ENCODE measurements around the gene SRGN. TPM values are rescaled to one million over a fixed set of nuclear protein-coding genes. Genes with fewer than 3 reads are reported as not detected.

Gene SRGN
- total RNA-seq, 6 donors from 2014 or later, result 96.4 to 326 (median 203) TPM

- H3K27me3 ChIP-seq, result no peaks in the 10 kb centered on the region
- H3K27ac ChIP-seq, result no peak overlapping the region
- WGBS, 2 donors, result 89 to 100% methylated on average over 1 of the region's 1 CpG
- peaks cover 0 to 7% (median 0%) of the 10 kb centered on the region in 4 donors for H3K36me3 ChIP-seq
- ATAC-seq (ENCODE audit: low FRiP score in 2 of 2) (no peak), DNase-seq (no peak)
- H3K4me3 ChIP-seq, result no peak overlapping the region
- H3K4me1 ChIP-seq, result peaks cover 0 to 15% (median 5%) of the 10 kb centered on the region in 4 donors
- H3K9me3 ChIP-seq, result no peaks in the 10 kb centered on the region
- TF ChIP-seq POLR2A (IDR thresholded peaks at IDR 0.05), result no peak
- TF ChIP-seq POLR2AphosphoS5 (IDR thresholded peaks at IDR 0.05), result no peak
- TF ChIP-seq EP300 (IDR thresholded peaks at IDR 0.05), result no peak
- TF ChIP-seq, protein P1, sequence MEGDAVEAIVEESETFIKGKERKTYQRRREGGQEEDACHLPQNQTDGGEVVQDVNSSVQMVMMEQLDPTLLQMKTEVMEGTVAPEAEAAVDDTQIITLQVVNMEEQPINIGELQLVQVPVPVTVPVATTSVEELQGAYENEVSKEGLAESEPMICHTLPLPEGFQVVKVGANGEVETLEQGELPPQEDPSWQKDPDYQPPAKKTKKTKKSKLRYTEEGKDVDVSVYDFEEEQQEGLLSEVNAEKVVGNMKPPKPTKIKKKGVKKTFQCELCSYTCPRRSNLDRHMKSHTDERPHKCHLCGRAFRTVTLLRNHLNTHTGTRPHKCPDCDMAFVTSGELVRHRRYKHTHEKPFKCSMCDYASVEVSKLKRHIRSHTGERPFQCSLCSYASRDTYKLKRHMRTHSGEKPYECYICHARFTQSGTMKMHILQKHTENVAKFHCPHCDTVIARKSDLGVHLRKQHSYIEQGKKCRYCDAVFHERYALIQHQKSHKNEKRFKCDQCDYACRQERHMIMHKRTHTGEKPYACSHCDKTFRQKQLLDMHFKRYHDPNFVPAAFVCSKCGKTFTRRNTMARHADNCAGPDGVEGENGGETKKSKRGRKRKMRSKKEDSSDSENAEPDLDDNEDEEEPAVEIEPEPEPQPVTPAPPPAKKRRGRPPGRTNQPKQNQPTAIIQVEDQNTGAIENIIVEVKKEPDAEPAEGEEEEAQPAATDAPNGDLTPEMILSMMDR (IDR thresholded peaks at IDR 0.05), result no peak
Observed at GRCh38 chr10:69145329-69145728, 57.4 kb downstream of the SRGN start.

GRCh38 chr10:69145864-69146263 lies 58.0 kb downstream of the SRGN start:
- WGBS, 2 donors, result 95 to 98% methylated on average over 8 of the region's 8 CpGs
- no peak overlapping the region for H3K4me3 ChIP-seq
- TF ChIP-seq, protein P1 (IDR thresholded peaks at IDR 0.05), result no peak
- no peak for TF ChIP-seq EP300 (IDR thresholded peaks at IDR 0.05)
- no peak for TF ChIP-seq POLR2A (IDR thresholded peaks at IDR 0.05)
- no peak for TF ChIP-seq POLR2AphosphoS5 (IDR thresholded peaks at IDR 0.05)
- H3K27me3 ChIP-seq, result no peaks in the 10 kb centered on the region
- no peak for DNase-seq
- peaks cover 0 to 15% (median 5%) of the 10 kb centered on the region in 4 donors for H3K4me1 ChIP-seq
- no peak for ATAC-seq (ENCODE audit: low FRiP score in 2 of 2)
- no peak overlapping the region for H3K27ac ChIP-seq
- peaks cover 0 to 7% (median 0%) of the 10 kb centered on the region in 4 donors for H3K36me3 ChIP-seq
- H3K9me3 ChIP-seq, result no peaks in the 10 kb centered on the region

GRCh38 chr10:69146759-69147158 lies 58.9 kb downstream of the SRGN start:
- no peak overlapping the region for H3K27ac ChIP-seq
- no peaks in the 10 kb centered on the region for H3K9me3 ChIP-seq
- DNase-seq, result no peak
- peaks cover 0 to 7% (median 0%) of the 10 kb centered on the region in 4 donors for H3K36me3 ChIP-seq
- no peaks in the 10 kb centered on the region for H3K27me3 ChIP-seq
- TF ChIP-seq, protein P1 (IDR thresholded peaks at IDR 0.05), result no peak
- no peak for TF ChIP-seq EP300 (IDR thresholded peaks at IDR 0.05)
- TF ChIP-seq POLR2A (IDR thresholded peaks at IDR 0.05), result no peak
- no peak for TF ChIP-seq POLR2AphosphoS5 (IDR thresholded peaks at IDR 0.05)
- WGBS, 2 donors, result 38 to 42% methylated on average over 2 of the region's 2 CpGs
- no peak overlapping the region for H3K4me3 ChIP-seq
- ATAC-seq (ENCODE audit: low FRiP score in 2 of 2), result no peak
- peaks cover 0 to 15% (median 5%) of the 10 kb centered on the region in 4 donors for H3K4me1 ChIP-seq

DNA sequence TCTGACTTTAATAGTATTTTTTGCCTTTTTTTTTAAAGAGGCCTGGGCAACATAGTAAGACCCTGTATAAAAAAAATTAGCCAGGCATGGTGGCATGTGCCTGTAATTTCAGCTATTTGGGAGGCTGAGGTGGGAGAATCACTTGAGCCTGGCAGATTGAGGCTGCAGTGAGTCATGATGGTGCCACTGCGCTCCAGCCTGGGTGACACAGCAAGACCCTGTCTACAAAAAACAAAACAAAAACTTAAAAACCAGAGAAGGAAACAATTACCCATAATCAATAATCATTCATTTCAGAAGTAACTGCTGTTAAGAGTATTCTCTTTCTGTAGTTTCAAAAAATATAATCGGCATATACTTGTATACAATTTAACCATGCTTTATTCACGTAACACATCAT lies 64.1 kb downstream of the SRGN start:
- peaks cover 0 to 9% (median 3%) of the 10 kb centered on the region in 4 donors for H3K4me1 ChIP-seq
- H3K4me3 ChIP-seq, result no peak overlapping the region
- ATAC-seq (ENCODE audit: low FRiP score in 2 of 2) (no peak), DNase-seq (no peak)
- H3K36me3 ChIP-seq, result no peaks in the 10 kb centered on the region
- 93 to 94% methylated on average over 3 of the region's 3 CpGs for WGBS, 2 donors
- no peaks in the 10 kb centered on the region for H3K27me3 ChIP-seq
- no peak overlapping the region for H3K27ac ChIP-seq
- no peaks in the 10 kb centered on the region for H3K9me3 ChIP-seq
- TF ChIP-seq EP300 (IDR thresholded peaks at IDR 0.05) (no peak), POLR2AphosphoS5 (IDR thresholded peaks at IDR 0.05) (no peak), POLR2A (IDR thresholded peaks at IDR 0.05) (no peak)
- TF ChIP-seq, protein P1 (IDR thresholded peaks at IDR 0.05), result no peak

DNA sequence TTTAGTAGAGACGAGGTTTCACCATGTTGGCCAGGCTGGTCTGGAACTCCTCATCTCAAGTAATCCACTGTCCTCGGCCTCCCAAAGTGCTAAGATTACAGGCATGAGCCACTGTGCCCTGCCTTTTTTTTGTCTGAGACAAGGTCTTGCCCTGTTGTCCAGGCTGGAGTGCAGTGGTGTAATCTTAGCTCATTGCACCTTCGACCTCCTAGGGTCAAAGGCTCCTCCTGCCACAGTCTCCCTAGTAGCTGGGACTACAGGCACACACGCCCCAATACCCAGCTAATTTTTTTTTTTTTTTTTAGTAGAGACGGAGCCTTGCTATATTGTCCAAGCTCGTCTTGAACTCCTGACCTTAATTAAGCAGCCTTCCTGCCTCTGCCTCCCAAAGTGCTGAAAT lies 65.3 kb downstream of the SRGN start:
- WGBS, 2 donors, result 92 to 97% methylated on average over 6 of the region's 6 CpGs
- H3K27me3 ChIP-seq, result no peaks in the 10 kb centered on the region
- H3K27ac ChIP-seq, result no peak overlapping the region
- H3K4me1 ChIP-seq, result no peaks in the 10 kb centered on the region
- H3K36me3 ChIP-seq, result peaks cover 0 to 11% (median 2%) of the 10 kb centered on the region in 4 donors
- TF ChIP-seq, protein P1 (IDR thresholded peaks at IDR 0.05), result no peak
- H3K9me3 ChIP-seq, result no peaks in the 10 kb centered on the region
- no peak overlapping the region for H3K4me3 ChIP-seq
- no peak for DNase-seq
- peak in 1 of 2 donors; percentile 34 for ATAC-seq (ENCODE audit: low FRiP score in 2 of 2)

Data from upper lobe of left lung (tissue), 6 donors.